NCI-H748 (cell line): ENCODE results near the gene LRRC32.

Experiments used
- DNase-seq: peaks from one replicate; lab custom pipeline; 2025; ENCODE audit not compliant: unreplicated experiment; lab: John Stamatoyannopoulos, UW

LRRC32 gene

DNA sequence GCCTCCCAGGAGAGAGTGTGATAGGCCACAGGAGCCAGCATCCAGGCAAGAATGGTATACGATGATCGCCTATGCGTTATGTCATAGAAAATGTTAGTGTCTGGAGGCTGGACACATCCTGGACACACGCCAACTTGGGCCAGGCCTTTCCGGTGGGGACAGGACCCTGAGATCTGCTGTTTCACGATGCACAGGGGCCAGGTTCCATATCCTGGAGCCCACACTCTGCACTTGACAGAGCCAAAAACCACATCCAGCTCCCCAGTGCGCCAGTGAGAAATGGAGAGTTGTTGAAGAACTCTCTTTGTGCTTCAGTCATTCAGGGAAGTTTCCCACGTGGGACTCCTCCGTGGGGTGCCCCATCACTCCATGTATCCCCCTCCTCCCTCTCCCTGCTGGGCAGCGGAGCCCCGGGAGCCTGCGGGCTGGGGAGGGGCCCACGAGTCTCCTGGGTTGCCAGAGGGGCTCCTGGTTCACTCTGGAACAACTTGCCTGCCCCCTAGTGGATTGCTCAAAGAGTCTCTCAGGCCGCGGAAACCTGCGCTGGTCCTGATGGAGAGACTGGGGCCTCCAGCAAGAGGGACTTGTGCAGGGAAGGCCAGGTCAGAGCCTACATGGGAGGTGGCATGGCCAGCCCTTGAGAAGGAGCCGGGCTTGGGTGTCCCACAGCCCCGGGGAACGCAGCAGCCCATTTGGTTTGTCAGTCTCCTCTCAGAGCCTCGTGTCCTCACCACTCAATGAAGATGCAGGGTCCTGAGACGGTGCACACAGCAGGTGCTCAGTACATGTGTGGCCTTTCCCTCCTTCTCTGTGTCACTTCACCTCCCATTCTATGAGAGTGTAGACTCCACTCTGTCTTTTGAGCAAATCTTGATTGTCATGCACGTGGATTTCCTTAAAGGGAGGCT is 10.2 kb upstream of the LRRC32 start:
- peak; percentile 69 for DNase-seq

DNA sequence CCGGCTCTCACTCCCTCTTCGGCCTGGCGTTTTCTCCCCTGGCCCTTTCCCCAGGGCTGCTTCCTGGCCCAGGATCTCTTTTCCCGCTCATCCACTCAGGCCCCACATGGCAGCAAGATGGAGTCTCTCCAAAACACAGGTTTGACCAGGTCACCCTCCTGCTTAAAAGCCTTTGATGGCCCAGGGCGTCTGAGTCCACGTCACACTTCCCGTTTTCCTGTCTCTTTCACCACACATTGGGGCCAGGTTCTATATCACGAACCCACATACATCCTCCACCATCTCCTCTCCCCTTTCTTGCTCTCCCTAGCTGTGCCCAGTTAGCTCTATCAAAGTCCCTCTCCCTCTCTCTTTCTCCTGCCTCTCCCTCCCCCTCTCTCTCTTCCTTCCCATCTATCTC is 7.8 kb upstream of the LRRC32 start:
- DNase-seq: no peak

DNA sequence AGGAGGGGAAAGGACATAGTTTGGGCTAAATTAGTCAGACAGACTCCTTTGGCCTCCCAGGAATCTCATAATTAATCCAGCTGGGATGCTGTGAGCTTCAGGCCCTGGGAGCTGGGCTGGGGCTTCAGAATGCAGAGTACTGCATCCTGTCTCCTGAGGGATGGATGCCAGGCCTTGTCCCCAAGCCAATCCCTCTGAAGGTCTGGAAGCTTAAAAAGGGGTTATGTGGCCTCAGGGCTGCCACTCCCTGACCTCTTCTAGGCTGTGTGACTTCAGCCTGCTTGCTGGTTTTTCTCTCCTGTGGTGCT is 6.9 kb upstream of the LRRC32 start:
- no peak for DNase-seq

DNA sequence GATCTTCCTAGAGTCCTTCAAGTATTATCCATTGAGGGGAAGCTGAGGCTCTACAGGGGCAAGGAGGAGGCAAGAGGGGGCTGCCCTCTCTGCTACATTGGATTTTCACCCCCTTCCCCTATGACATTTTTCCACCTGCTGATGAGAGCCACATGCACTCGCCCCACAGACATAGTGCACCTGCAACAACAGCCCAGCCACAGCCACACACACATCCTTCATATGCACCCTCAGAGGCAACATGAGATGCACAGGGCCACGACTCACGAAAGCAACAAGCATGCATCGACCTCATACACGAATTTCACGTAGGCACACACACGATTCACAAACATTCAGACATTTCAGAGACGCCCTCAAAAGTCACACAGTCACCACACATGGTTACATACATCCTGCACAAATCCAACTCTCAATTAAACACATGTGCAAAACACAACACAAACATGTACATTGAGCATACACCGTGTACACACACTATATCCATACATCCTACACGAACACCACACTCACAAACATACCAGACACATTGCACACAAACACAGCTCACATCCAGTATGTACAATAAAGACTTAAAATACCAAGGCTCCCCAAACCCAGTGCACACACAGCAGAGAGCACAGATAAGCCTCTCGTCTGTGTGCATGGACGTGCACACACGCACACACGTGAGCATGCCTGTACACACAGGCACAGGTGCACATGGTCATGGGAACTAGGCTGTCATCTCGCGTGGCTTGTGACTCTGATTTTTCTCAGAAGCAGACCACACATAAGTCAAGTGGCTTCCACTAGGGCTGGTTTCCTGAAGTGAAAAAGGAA is 6.3 kb upstream of the LRRC32 start:
- no peak for DNase-seq

DNA sequence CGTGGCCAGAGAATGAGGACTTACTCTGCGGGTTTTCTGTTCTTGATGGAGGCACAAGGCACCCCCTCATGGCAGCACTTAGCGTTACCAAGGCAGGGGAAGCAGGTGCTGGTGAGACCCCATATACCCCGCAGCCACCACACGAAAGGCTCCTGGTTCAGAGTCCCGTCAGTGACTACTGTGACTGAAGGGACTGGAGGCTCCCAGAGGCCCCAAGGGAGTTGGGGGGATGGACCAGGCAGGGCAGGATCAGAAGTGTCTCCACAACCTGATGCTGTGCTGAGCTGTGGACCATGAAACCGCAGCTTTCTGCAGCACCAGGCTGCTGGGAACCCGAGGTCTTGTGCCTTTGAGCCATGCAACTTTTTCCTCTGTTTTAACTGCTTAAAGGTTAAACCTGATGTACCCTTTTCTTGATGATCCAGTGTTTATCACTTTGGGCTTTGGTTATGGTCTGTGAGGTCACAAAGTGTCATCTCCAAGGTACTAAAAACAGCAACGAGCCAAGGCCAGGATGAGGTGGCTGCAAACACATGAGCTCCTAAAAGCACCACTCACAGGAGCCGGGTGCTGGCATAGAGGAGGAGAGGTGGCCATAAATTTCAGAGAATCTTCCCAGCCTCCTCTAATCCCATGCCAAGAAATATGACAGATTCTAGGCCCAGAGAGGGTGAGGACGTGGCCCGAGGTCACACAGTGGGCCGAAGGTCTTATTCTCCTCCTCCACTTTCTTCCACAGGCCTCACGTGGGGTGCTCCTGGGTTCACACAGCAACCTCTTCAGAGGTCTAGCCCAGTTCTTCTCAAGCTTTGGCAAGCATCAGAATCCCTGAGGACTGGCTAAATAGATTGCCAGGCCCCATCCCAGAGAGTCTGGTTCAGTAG is 4.2 kb upstream of the LRRC32 start:
- no peak for DNase-seq

DNA sequence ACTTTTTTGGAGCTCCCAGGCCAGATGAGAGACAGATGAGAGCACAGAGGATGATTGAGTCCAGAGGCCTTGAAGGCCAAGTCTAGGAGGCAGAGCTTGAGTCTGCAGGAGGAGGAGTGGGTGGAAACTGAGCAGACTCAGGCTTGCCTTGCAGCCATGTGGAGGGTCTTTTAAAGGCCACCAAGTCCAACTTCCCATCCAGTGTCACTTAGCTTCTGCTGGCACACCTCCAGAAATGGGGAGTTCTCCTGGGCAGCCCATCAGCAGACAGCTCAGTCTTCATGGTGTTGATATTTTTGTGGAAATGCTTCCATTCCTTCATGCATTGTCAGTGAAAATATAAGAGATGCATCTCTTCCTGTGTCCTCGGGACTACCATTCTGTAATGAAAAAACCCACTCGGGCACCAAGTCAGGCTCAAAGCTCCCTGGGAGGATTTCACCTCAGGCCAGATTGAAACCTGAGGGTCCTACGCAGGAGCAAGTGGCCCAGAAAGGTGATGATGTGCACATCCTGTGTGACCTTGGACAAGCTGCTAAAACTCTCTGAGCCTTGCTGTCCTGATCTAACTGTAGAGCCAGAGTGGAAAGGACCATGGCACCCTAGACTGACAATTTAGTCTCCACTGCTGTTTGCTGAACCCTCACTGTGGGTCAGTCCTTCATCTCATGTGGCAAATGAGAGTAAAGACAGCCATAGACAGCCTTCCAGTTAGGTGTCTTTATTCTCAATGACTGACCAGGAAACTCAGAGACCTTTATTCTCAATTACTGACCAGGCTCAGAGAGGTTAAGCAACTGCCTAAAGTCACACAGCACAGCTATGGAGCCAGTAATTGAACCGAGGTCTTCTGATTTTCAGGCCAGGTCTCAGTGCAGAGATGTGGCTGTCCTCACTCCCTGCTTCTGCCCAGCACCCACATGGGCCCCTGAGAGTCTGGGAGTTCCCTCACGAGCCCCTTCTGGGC is 2.9 kb upstream of the LRRC32 start:
- DNase-seq: no peak

DNA sequence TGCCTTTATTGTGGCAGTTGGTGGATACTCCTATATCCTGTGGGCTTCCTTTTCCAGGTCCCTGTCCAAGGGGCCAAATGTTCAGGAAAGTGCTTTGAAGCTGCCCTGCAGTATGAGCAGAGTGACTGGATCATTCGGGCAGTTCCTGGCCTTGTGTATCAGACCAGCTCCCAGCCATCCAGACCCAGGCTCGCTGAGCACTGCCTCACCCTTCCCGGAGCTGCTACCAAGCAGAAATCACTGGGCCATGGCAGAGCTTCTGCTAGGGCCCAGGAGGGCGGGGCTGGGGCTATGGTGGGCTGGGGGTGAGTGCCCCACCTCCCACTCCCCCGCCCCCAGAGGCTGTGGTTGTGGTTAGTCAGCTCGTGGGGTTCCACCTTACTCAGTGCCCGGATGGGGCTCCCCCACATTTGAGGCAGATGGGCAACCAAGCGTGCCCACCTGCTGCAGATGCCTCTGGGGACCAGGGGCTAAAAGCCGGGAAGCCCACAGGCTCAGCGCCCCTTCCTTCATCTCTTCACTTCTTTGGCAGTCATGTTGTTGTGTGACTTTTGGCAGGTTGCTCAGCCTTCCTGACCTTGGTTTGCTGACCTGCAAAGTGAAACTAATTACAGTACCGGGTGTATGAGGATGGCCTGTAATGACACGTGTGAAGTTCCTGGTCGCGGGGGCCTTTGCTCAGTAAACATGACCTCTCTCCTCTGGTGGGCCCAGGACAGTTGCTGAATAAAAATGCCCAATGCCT is 2.1 kb upstream of the LRRC32 start:
- no peak for DNase-seq

DNA sequence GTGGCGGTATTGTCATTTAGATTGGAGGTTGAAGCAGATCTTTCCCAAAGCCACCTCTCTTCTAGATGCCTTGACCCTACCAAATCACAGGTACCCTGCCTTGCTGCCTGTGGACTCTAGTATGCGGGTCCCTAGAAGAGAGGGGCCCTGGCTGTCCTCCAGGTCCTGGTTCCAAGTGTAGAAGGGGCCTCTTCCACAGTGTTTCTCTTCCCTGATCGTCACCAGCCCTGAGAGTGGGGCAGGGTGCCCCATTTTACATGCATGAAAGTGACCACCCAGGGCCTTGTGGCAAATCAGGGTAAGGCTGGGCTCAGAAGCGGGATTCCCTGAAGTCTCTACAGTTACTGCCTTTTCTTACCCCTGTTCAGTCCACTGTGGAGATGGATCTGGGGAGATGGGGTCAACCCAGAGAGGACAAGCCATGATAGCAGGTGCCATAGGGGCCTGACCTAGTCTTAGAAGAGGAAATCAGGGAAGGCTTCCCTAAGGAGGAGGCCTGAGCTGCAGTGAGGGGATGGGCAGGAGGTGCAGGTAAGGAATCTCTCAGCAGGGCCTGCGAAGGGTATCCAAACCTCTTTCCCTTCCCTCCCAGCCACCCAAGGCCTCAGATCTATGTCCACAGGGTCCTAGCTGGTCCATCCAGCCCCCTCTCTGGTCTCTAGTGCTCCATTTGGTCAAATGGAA is 1.2 kb upstream of the LRRC32 start:
- DNase-seq: no peak

DNA sequence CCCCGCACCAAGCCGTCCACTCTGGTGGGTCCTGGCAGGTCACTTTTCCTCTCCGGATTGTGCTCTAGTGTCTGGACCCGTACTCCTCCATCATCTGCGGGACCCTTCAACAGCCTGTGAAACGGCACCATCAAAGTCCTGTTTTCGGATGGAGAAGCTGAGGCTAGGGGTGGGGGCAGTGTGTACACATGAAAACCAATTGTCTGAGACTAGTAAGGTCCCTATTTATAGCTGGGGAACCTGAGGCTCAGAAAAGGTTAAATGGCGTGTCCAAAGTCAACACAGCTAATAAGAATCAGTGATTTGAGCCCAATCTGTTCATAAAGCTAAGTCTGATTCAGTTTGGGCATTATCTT is 668 bp upstream of the LRRC32 start:
- no peak for DNase-seq

DNA sequence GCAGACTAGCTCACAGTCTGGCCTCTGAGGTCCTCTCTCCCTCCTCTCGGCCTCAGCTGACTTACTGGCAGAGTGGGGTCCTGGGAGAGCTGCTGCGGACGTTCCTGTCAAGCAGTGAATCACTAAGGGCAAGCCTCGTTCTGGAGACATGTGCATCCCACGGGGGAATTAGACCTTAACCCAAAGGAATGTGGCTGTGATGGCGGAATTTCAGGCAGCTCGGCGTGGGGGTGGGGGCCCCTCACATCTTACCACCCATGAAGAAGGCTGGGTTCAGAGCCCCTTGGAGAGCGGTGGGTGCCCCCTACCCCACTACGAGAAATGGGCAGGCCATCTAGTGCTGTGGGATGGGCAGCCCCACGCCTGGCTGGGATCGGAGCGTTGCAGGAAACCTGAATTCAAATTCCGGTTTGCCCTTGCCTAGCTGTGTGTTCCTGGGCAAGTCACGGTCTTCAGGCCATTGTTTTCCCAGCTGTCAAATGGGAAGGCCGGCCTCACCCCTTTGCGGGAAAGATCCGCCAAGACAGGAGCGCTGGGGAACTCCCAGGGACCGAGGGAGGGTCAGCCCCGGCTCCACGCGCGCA is 554 bp downstream of the LRRC32 start:
- DNase-seq: no peak

DNA sequence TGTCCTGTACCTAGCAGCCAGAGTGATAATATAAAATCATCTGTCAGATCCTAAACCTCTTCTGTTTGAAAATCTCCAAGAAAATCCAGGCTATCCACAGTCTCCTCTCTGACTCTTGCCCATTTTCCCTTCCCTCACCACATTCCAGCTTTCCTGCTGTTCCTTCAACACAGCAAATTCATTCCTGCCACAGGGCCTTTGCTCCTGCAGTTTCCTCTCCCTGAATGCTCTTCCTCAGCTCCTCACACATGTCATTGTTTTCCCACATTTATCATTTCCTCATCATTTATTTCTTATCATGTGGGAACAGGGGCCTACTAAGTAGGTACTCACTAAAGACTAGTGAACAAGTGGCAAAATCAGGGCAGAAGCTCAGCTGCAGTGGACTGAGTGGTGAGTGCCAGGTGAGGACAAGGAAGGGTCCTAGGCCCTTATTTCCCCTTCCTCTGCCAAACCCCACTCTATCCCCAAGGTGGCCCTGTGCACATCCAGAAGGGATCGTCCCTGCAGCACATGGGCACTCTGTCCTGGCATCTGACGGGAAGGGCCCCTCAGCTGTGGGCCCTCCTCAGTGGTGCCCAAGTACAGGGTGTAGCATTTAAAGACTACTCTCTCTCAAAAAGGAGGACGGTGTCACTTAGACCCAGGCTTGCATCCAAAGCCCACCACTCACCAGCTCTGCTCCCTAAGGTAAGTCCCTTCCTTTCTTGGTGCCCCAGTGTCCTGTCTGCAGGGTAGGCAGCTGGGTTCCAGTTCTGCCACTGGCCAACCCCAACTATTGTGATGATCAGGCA is 2.0 kb downstream of the LRRC32 start:
- DNase-seq: no peak

DNA sequence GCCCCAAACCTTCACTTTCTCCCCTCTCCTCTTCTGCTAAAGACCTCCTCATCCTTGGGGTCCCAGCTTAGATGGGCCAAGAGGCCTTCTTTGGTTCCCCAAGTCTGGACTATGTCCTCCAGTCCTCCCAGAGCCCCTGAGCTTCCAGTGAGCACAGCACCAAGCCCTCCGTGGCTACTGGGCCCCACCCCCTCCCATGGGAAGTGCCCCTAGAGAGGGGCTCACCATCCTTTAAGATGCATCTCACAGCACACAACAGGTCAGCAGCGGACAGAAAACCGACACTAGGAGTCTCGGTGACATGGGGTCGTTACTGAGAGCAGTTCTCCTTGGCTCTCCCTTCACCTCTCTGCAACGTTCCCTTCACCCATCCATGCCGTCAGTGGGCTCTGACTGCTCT is 2.7 kb downstream of the LRRC32 start:
- DNase-seq: no peak

DNA sequence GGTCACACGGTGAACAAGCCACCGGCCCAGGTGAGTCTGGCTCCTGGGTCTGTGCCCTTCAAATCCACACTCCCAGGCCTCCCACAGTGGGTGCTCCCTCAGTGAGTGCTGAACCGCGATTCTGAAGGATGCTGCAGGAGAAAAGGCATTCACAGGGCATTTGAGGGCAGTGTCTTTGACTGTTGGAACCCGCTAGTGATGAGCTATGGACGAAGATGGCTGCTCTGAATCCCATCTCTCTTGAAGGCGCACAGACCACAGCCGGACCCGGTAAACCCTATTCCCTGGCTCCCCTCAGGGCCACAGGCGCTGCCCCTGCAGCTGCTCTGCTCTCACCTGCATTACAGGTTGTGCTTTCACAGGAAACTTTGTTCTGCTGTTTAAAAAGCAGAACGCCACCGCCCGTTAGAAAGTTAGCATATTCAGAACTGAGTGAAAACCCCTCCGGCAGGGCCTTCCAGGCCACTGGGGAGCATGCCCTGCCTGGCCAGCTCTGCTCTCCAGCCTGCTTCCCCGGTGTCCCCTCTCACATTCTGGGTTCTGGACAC is 3.2 kb downstream of the LRRC32 start:
- no peak for DNase-seq

DNA sequence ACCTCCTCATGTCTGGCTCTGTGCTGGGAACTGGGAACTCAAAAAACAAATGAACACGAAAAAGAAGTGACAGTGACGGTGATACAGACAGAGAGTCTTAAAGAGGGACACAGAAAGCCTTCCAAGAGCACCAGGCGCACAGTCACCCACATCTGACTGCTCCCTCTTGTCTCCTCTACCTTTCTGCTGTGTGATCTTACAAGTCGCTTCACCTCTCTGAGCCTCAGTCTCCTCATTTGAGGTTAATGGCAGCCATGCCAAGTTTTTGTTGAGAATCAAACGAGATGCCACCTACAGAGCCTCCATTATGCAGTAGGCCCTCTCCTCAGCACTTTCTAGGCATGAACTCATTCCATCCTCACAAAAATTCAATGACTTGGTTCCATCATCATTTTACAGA is 3.7 kb downstream of the LRRC32 start:
- DNase-seq: no peak

DNA sequence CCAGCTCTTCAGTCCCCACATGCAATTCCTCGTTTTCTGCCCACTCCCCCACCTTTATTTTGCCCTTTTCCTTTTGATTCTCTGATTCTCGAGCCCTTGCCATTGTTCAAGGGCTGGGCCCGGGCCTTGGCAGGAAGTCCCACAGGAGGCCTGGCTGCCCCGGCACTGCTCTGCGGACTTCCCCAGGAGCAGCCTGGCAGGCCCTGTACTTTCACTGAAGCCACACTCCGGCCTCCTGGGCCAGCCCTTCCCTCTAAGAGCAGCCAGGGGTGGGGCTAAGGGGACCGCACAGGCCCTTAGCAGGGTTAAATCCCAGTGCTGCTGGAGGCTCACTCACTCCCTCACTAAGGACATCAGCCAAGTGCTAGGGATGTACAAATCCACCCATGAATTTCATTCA is 4.1 kb downstream of the LRRC32 start:
- no peak for DNase-seq

DNA sequence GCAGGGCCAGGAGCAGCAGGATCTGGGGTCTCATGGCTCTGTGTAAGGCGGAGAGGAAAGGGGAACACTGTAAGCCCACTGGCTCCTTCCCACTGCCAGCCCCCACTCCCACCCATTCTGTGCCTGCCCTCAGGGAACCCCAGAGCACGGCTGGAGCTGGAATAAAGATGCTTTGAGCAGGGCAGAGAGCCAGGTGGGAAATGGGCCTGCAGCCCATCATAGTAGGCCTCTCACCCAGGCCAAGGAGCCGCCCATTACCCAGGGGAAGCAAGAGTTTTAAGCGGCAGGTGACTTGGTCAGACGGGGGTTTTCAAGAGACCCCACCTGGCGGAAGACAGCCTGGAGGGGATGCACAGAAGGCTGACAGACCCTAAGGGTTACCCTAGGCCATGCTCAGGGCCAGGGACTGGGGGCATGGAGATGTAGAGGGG is 4.6 kb downstream of the LRRC32 start:
- DNase-seq: no peak

DNA sequence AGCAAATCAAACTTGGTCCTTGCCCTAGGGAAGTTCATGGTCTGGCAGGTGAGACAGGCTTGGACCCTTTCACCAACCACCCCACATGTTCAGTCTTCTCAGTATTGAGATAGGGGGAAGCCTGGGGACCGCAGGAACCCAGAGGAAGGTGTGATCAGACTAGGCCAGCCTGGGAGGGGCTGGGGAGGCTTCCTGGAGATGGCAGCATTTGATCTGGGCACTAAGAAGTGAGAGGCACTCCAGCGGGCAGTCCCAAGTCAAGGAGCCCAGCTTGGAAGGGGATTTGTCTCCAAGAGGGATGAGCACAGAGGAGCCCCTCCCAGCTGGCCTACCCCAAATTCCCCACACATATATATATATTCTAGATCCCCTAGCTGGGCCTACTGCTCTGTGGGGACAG is 5.4 kb downstream of the LRRC32 start:
- DNase-seq: no peak
